ENCODE results near the gene CSTPP1. TPM values are rescaled to one million over a fixed set of nuclear protein-coding genes. Genes with fewer than 3 reads are reported as not detected.
"Not testable (repeated sequence)": the region's sequence is repeated elsewhere in the genome, so short reads cannot be mapped to it uniquely, and the experiment has no call there.

Gene CSTPP1
- total and polyA plus RNA-seq, 2 donors (not counting 1 experiment from before 2014, with no cell fraction given): 11.5 to 29.0 TPM

DNA sequence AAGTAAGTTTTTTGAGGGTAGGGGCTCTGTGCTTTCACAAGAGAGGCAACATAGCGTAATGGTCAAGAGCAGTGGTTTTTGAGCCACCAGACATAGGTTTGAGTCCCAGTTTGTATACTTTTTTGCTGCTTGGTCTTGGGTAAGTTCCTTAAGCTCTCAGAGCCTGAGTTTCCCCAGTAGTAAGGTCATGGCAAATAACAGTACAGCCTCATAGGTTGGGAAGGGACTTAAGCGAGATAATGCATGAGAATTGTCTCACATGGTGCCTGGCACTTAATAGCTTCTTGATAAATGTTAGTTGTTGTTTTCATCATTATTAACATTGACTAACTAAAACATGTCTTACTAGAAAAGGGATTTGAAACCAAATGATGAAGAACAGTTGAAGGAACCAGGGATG, 157.0 kb downstream of the CSTPP1 start:
- Histone ChIP-seq H2AFZ (ENCODE audit: insufficient read depth, low read depth, low read length, poor library complexity, severe bottlenecking) (no peak overlapping the region), H3K9me3 (ENCODE audit: control extremely low read depth in 1 of 3, control insufficient read depth in 2 of 3, insufficient read depth in 1 of 3, low read length in 2 of 3) (no peaks in the 10 kb centered on the region), H4K20me1 (ENCODE audit: control insufficient read depth, insufficient read depth, low read length, poor library complexity, severe bottlenecking) (no peaks in the 10 kb centered on the region), H3K27me3 (replicated peaks in 1 of 4; ENCODE audit: control extremely low read depth in 1 of 4, control insufficient read depth in 3 of 4, insufficient read depth in 4 of 4, low read length in 3 of 4) (no peaks in the 10 kb centered on the region), H3K9ac (ENCODE audit: low read length) (no peak overlapping the region), H3K36me3 (replicated peaks in 1 of 2; ENCODE audit: control extremely low read depth in 1 of 2, control insufficient read depth in 1 of 2, extremely low read depth in 1 of 2, insufficient read depth in 2 of 2, low read length in 1 of 2) (no peaks in the 10 kb centered on the region), H3K79me2 (ENCODE audit: control insufficient read depth, insufficient read depth, low read length) (no peaks in the 10 kb centered on the region), H3K4me1 (ENCODE audit: control insufficient read depth in 2 of 2, insufficient read depth in 2 of 2, low read length in 2 of 2) (no peaks in the 10 kb centered on the region), H3K4me3 (ENCODE audit: control extremely low read depth in 1 of 5, extremely low read depth in 1 of 5, insufficient read depth in 1 of 5, low read depth in 2 of 5, low read length in 4 of 5) (no peak overlapping the region), H3K27ac (ENCODE audit: low read length in 2 of 2) (no peak overlapping the region), H3K4me2 (replicated peaks; ENCODE audit: low read depth, low read length, poor library complexity, severe bottlenecking) (no peak overlapping the region)
- H3K9me3 Mint-ChIP-seq (ENCODE audit: insufficient read depth): no peaks in the 10 kb centered on the region
- H3K4me1 Mint-ChIP-seq: no peaks in the 10 kb centered on the region
- no peak for ATAC-seq (ENCODE audit: low read depth)
- no peak overlapping the region for H3K4me3 Mint-ChIP-seq
- no peak for TF ChIP-seq EZH2 (IDR thresholded peaks at IDR 0.05; ENCODE audit: borderline replicate concordance, insufficient read depth, low read depth, low read length, poor library complexity, severe bottlenecking)
- TF ChIP-seq, protein P1, sequence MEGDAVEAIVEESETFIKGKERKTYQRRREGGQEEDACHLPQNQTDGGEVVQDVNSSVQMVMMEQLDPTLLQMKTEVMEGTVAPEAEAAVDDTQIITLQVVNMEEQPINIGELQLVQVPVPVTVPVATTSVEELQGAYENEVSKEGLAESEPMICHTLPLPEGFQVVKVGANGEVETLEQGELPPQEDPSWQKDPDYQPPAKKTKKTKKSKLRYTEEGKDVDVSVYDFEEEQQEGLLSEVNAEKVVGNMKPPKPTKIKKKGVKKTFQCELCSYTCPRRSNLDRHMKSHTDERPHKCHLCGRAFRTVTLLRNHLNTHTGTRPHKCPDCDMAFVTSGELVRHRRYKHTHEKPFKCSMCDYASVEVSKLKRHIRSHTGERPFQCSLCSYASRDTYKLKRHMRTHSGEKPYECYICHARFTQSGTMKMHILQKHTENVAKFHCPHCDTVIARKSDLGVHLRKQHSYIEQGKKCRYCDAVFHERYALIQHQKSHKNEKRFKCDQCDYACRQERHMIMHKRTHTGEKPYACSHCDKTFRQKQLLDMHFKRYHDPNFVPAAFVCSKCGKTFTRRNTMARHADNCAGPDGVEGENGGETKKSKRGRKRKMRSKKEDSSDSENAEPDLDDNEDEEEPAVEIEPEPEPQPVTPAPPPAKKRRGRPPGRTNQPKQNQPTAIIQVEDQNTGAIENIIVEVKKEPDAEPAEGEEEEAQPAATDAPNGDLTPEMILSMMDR (IDR thresholded peaks at IDR 0.05): no peak
- intact Hi-C loops (cut with micrococcal nuclease): no loop called here
- no peaks in the 10 kb centered on the region for H3K27me3 Mint-ChIP-seq
- no peak overlapping the region for H3K27ac Mint-ChIP-seq
- WGBS (ENCODE audit: insufficient coverage): 100% methylated on average over 1 of the region's 2 CpGs
- no peak for DNase-seq
- ChIA-PET CTCF (no interaction called here), POLR2A (no interaction called here)

DNA sequence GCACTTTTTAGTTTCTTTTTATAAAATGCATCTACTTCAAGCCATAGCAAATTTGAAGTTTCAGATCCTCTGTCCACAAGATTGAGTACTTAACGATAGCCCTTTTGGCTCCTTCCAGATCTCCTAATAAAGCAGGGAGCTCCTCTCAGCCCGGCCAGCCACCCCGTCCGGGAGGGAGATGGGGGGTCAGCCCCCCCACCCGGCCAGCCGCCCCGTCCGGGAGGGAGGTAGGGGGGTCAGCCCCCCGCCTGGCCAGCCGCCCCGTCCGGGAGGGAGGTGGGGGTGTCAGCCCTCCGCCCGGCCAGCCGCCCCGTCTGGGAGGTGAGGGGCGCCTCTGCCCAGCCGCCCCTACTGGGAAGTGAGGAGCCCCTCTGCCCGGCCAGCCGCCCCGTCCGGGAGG, 160.3 kb downstream of the CSTPP1 start:
- POLR2A ChIA-PET; intact Hi-C loops (cut with micrococcal nuclease); H3K27ac Mint-ChIP-seq; H3K27me3 Mint-ChIP-seq; H2AFZ ChIP-seq (ENCODE audit: insufficient read depth, low read depth, low read length, poor library complexity, severe bottlenecking); DNase-seq; H3K4me2 ChIP-seq (replicated peaks; ENCODE audit: low read depth, low read length, poor library complexity, severe bottlenecking); H3K9me3 Mint-ChIP-seq (ENCODE audit: insufficient read depth); H3K4me1 ChIP-seq (ENCODE audit: control insufficient read depth in 2 of 2, insufficient read depth in 2 of 2, low read length in 2 of 2); ATAC-seq (ENCODE audit: low read depth); H3K27me3 ChIP-seq (replicated peaks in 1 of 4; ENCODE audit: control extremely low read depth in 1 of 4, control insufficient read depth in 3 of 4, insufficient read depth in 4 of 4, low read length in 3 of 4); H3K4me1 Mint-ChIP-seq; H3K36me3 ChIP-seq (replicated peaks in 1 of 2; ENCODE audit: control extremely low read depth in 1 of 2, control insufficient read depth in 1 of 2, extremely low read depth in 1 of 2, insufficient read depth in 2 of 2, low read length in 1 of 2); H4K20me1 ChIP-seq (ENCODE audit: control insufficient read depth, insufficient read depth, low read length, poor library complexity, severe bottlenecking); H3K27ac ChIP-seq (ENCODE audit: low read length in 2 of 2); H3K9ac ChIP-seq (ENCODE audit: low read length); H3K4me3 ChIP-seq (ENCODE audit: control extremely low read depth in 1 of 5, extremely low read depth in 1 of 5, insufficient read depth in 1 of 5, low read depth in 2 of 5, low read length in 4 of 5); H3K4me3 Mint-ChIP-seq; H3K9me3 ChIP-seq (ENCODE audit: control extremely low read depth in 1 of 3, control insufficient read depth in 2 of 3, insufficient read depth in 1 of 3, low read length in 2 of 3); CTCF ChIA-PET; H3K79me2 ChIP-seq (ENCODE audit: control insufficient read depth, insufficient read depth, low read length): not testable (repeated sequence)
- 100% methylated on average over 1 of the region's 22 CpGs for WGBS (ENCODE audit: insufficient coverage)

DNA sequence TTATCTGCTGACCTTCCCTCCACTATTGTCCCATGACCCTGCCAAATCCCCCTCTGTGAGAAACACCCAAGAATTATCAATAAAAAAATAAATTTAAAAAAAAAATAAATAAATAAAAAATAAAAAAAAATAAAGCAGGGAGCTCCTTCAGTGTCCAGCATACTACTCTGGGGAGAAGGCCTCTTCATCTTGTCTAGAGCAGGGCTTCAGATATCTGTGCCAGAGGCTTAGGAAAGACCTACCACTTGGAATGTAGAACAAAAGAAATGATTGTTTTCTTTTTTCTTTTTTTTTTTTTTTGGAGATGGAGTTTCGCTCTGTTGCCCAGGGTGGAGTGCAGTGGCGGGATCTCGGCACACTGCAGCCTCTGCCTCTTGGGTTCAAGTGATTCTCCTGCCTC, 161.7 kb downstream of the CSTPP1 start:
- H3K9me3 Mint-ChIP-seq (ENCODE audit: insufficient read depth); H3K9ac ChIP-seq (ENCODE audit: low read length); H3K4me3 ChIP-seq (ENCODE audit: control extremely low read depth in 1 of 5, extremely low read depth in 1 of 5, insufficient read depth in 1 of 5, low read depth in 2 of 5, low read length in 4 of 5); ATAC-seq (ENCODE audit: low read depth); H3K4me1 ChIP-seq (ENCODE audit: control insufficient read depth in 2 of 2, insufficient read depth in 2 of 2, low read length in 2 of 2); DNase-seq; POLR2A ChIA-PET; H2AFZ ChIP-seq (ENCODE audit: insufficient read depth, low read depth, low read length, poor library complexity, severe bottlenecking); H3K9me3 ChIP-seq (ENCODE audit: control extremely low read depth in 1 of 3, control insufficient read depth in 2 of 3, insufficient read depth in 1 of 3, low read length in 2 of 3); H3K4me3 Mint-ChIP-seq; H3K27me3 Mint-ChIP-seq; H3K4me1 Mint-ChIP-seq; intact Hi-C loops (cut with micrococcal nuclease); H4K20me1 ChIP-seq (ENCODE audit: control insufficient read depth, insufficient read depth, low read length, poor library complexity, severe bottlenecking); CTCF ChIA-PET; H3K27ac Mint-ChIP-seq; H3K36me3 ChIP-seq (replicated peaks in 1 of 2; ENCODE audit: control extremely low read depth in 1 of 2, control insufficient read depth in 1 of 2, extremely low read depth in 1 of 2, insufficient read depth in 2 of 2, low read length in 1 of 2); H3K4me2 ChIP-seq (replicated peaks; ENCODE audit: low read depth, low read length, poor library complexity, severe bottlenecking); H3K27me3 ChIP-seq (replicated peaks in 1 of 4; ENCODE audit: control extremely low read depth in 1 of 4, control insufficient read depth in 3 of 4, insufficient read depth in 4 of 4, low read length in 3 of 4); H3K27ac ChIP-seq (ENCODE audit: low read length in 2 of 2); H3K79me2 ChIP-seq (ENCODE audit: control insufficient read depth, insufficient read depth, low read length): not testable (repeated sequence)
- WGBS (ENCODE audit: insufficient coverage): no CpG with 5 or more reads among the region's 3 CpGs
